T47D (cell line): ENCODE data around the gene SUSD5.
"Not testable (repeated sequence)": the region's sequence is repeated elsewhere in the genome, so short reads cannot be mapped to it uniquely, and the experiment has no call there.

ENCODE experiments used
- DNase-seq, 2 experiments: peaks; one replicate each; pipeline versions ENCODE4 v3.0.0 to v3.0.0-alpha.2; 2011 to 2012; ENCODE audit warnings: low read depth in 1 of 2, low spot score in 1 of 2
- JUND ChIP-seq: IDR thresholded peaks from 2 replicates; pipeline ENCODE4 v1.6.1; 2012; ENCODE audit warnings: low read depth
- in situ Hi-C: cut with HindIII; loops from 2 replicates; pipeline ENCODE4 v1.10.0; 2016; ENCODE audit warnings: low sequenced_read_pairs, low pct_unique_long_range_greater_than_20kb

Gene SUSD5

GRCh38 chr3:33184863-33185262 lies 33.7 kb downstream of the SUSD5 start:
- in situ Hi-C loops: no loop called here
- TF ChIP-seq JUND: no peak
- DNase-seq: no peak

- in situ Hi-C loops: not testable (repeated sequence)
- peak in 1 of 2 experiments; percentile 6 for DNase-seq
Observed at GRCh38 chr3:33181641-33182040, 37.0 kb downstream of the SUSD5 start.

- in situ Hi-C loops: no loop called here
- no peak for DNase-seq
- no peak for TF ChIP-seq JUND
Observed at GRCh38 chr3:33181229-33181628, 37.4 kb downstream of the SUSD5 start.

- TF ChIP-seq JUND: no peak
- no peak for DNase-seq
- in situ Hi-C loops: no loop called here
Observed at GRCh38 chr3:33179132-33179531, 39.5 kb downstream of the SUSD5 start.

GRCh38 chr3:33174711-33175414 lies 43.7 kb downstream of the SUSD5 start:
- in situ Hi-C loops: no loop called here
- TF ChIP-seq JUND: no peak
- no peak for DNase-seq

- no peak for TF ChIP-seq JUND
- in situ Hi-C loops: no loop called here
- no peak for DNase-seq
Observed at GRCh38 chr3:33174095-33174494, 44.5 kb downstream of the SUSD5 start.

GRCh38 chr3:33173672-33174071 lies 44.9 kb downstream of the SUSD5 start:
- no peak for TF ChIP-seq JUND
- in situ Hi-C loops: no loop called here
- no peak for DNase-seq

- in situ Hi-C loops: no loop called here
- TF ChIP-seq JUND: no peak
- DNase-seq: no peak
Observed at GRCh38 chr3:33173103-33173502, 45.5 kb downstream of the SUSD5 start.

GRCh38 chr3:33171580-33171979 lies 47.0 kb downstream of the SUSD5 start:
- in situ Hi-C loops: no loop called here
- DNase-seq: no peak

GRCh38 chr3:33170531-33170930 lies 48.1 kb downstream of the SUSD5 start:
- DNase-seq: no peak
- in situ Hi-C loops: no loop called here
- no peak for TF ChIP-seq JUND

More at GRCh38 chr3:33171580-33171979, 47.0 kb downstream of the SUSD5 start:
- no peak for TF ChIP-seq JUND

- no peak for DNase-seq
Observed at GRCh38 chr3:33167716-33168336, 50.8 kb downstream of the SUSD5 start.

GRCh38 chr3:33167284-33167683 lies 51.3 kb downstream of the SUSD5 start:
- in situ Hi-C loops: no loop called here
- no peak for DNase-seq
- no peak for TF ChIP-seq JUND

More at GRCh38 chr3:33167716-33168336, 50.8 kb downstream of the SUSD5 start:
- in situ Hi-C loops: no loop called here
- TF ChIP-seq JUND: no peak

GRCh38 chr3:33166095-33166494 lies 52.5 kb downstream of the SUSD5 start:
- no peak for DNase-seq
- no peak for TF ChIP-seq JUND
- in situ Hi-C loops: no loop called here

- TF ChIP-seq JUND: no peak
- DNase-seq: no peak
- in situ Hi-C loops: no loop called here
Observed at GRCh38 chr3:33165372-33165771, 53.2 kb downstream of the SUSD5 start.

GRCh38 chr3:33162621-33163020 lies 56.0 kb downstream of the SUSD5 start:
- DNase-seq, in situ Hi-C loops: not testable (repeated sequence)
